Measurements from ENCODE around the gene SLC27A2.

SLC27A2 gene

GRCh38 chr15:50231761-50232160, 49.8 kb downstream of the SLC27A2 start:
- Histone ChIP-seq H3F3A (ENCODE audit: insufficient read depth) (no peaks in the 10 kb centered on the region), H3K36me3 (ENCODE audit: low read length) (no peaks in the 10 kb centered on the region), H3K4me2 (ENCODE audit: low read depth, low read length, poor library complexity, severe bottlenecking) (no peak overlapping the region), H3K27ac (ENCODE audit: low read depth, low read length) (no peak overlapping the region), H4K20me1 (ENCODE audit: low read depth, low read length) (no peaks in the 10 kb centered on the region), H3K9me2 (replicated peaks; ENCODE audit: insufficient read depth, low read length) (no peaks in the 10 kb centered on the region), H3K79me2 (ENCODE audit: insufficient read depth, low read length) (no peaks in the 10 kb centered on the region), H3K9ac (ENCODE audit: low read length) (no peak overlapping the region), H2AFZ (ENCODE audit: low read depth, low read length, severe bottlenecking) (no peak overlapping the region), H3K4me3 (ENCODE audit: insufficient read depth, low read length, poor library complexity, severe bottlenecking) (no peak overlapping the region), H3K27me3 (ENCODE audit: low read length) (no peaks in the 10 kb centered on the region), H3K9me3 (ENCODE audit: insufficient read depth, low read length) (no peaks in the 10 kb centered on the region)
- TF ChIP-seq EZH2phosphoT487 (conservative IDR thresholded peaks at IDR 0.05; ENCODE audit: low read length) (no peak), CTCF (IDR thresholded peaks at IDR 0.05; ENCODE audit: insufficient read depth, low read length, poor library complexity, severe bottlenecking) (no peak)

- no peaks in the 10 kb centered on the region for H3K9me2 ChIP-seq (replicated peaks; ENCODE audit: insufficient read depth, low read length)
- no peak overlapping the region for H2AFZ ChIP-seq (ENCODE audit: low read depth, low read length, severe bottlenecking)
- H3K79me2 ChIP-seq (ENCODE audit: insufficient read depth, low read length), result no peaks in the 10 kb centered on the region
- H3K9ac ChIP-seq (ENCODE audit: low read length), result no peak overlapping the region
- H3K36me3 ChIP-seq (ENCODE audit: low read length), result no peaks in the 10 kb centered on the region
- no peak overlapping the region for H3K4me2 ChIP-seq (ENCODE audit: low read depth, low read length, poor library complexity, severe bottlenecking)
- TF ChIP-seq EZH2phosphoT487 (conservative IDR thresholded peaks at IDR 0.05; ENCODE audit: low read length) (no peak), CTCF (IDR thresholded peaks at IDR 0.05; ENCODE audit: insufficient read depth, low read length, poor library complexity, severe bottlenecking) (no peak)
- no peaks in the 10 kb centered on the region for H3F3A ChIP-seq (ENCODE audit: insufficient read depth)
- no peak overlapping the region for H3K27ac ChIP-seq (ENCODE audit: low read depth, low read length)
- H3K9me3 ChIP-seq (ENCODE audit: insufficient read depth, low read length), result no peaks in the 10 kb centered on the region
- H3K27me3 ChIP-seq (ENCODE audit: low read length), result no peaks in the 10 kb centered on the region
- no peaks in the 10 kb centered on the region for H4K20me1 ChIP-seq (ENCODE audit: low read depth, low read length)
- H3K4me3 ChIP-seq (ENCODE audit: insufficient read depth, low read length, poor library complexity, severe bottlenecking), result no peak overlapping the region
These were observed 50.8 kb downstream of the SLC27A2 start for GRCh38 chr15:50232791-50233190.

GRCh38 chr15:50233192-50233736, 51.3 kb downstream of the SLC27A2 start:
- no peaks in the 10 kb centered on the region for H3K9me3 ChIP-seq (ENCODE audit: insufficient read depth, low read length)
- no peaks in the 10 kb centered on the region for H3K36me3 ChIP-seq (ENCODE audit: low read length)
- H3F3A ChIP-seq (ENCODE audit: insufficient read depth), result no peaks in the 10 kb centered on the region

More at GRCh38 chr15:50233192-50233736, 51.3 kb downstream of the SLC27A2 start:
- H3K9me2 ChIP-seq (replicated peaks; ENCODE audit: insufficient read depth, low read length), result no peaks in the 10 kb centered on the region
- H4K20me1 ChIP-seq (ENCODE audit: low read depth, low read length), result no peaks in the 10 kb centered on the region
- H3K4me2 ChIP-seq (ENCODE audit: low read depth, low read length, poor library complexity, severe bottlenecking), result no peak overlapping the region
- no peak overlapping the region for H3K27ac ChIP-seq (ENCODE audit: low read depth, low read length)
- TF ChIP-seq EZH2phosphoT487 (conservative IDR thresholded peaks at IDR 0.05; ENCODE audit: low read length) (no peak), CTCF (IDR thresholded peaks at IDR 0.05; ENCODE audit: insufficient read depth, low read length, poor library complexity, severe bottlenecking) (no peak)
- no peaks in the 10 kb centered on the region for H3K79me2 ChIP-seq (ENCODE audit: insufficient read depth, low read length)
- no peak overlapping the region for H3K4me3 ChIP-seq (ENCODE audit: insufficient read depth, low read length, poor library complexity, severe bottlenecking)
- no peaks in the 10 kb centered on the region for H3K27me3 ChIP-seq (ENCODE audit: low read length)
- H2AFZ ChIP-seq (ENCODE audit: low read depth, low read length, severe bottlenecking), result no peak overlapping the region
- no peak overlapping the region for H3K9ac ChIP-seq (ENCODE audit: low read length)

All from SU-DHL-6 (cell line).